ENCODE measurements around the gene EFL1.

GRCh38 chr15:82143390-82144385 lies 118.8 kb downstream of the EFL1 start:
- no peak for TF ChIP-seq CTCF (IDR thresholded peaks at IDR 0.05)
- TF ChIP-seq ZFX (IDR thresholded peaks at IDR 0.05; ENCODE audit: borderline replicate concordance), result no peak
